ENCODE data around the gene TPP2. TPM values are rescaled to one million over a fixed set of nuclear protein-coding genes. Genes with fewer than 3 reads are reported as not detected.

The TPP2 gene
- total RNA-seq, 1 experiment from 2014 or later: 35.1 TPM

DNA sequence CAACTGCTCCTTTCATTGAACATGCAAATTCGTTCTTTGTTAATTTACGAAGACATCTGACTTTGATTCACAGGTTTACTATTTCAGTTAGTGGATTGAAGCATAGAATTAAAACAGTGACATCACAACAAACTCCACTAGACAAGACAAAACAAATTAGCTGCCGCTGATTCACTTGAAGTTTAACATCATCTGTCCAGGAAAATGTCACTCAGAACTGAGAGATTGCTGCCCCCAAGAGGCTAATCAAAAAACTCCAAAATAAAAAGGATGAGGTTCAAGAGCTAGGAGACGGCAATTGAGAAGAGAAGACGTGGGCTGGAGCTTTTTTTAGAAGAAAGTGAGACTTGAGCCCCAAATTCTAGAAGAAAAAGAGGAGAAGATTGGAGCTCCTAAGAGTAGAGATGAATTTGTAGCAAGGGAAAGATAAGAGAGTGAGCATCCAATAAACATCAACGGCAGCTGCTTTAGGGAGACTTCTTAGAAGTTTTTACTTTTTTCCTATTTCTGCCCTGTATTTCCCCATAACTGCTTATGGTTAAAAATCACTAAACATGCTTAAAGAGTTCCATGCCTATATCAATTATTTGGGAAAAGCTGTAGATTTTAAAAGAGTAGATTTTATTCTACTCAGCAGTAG lies 40.8 kb upstream of the TPP2 start:
- intact Hi-C loops (cut with micrococcal nuclease; ENCODE audit: unreplicated experiment): loop anchor here (1.0 to 5.0 kb wide), 2 partner anchors 415 to 1414 kb away; no protein-coding TSS in a partner anchor
- Histone ChIP-seq H4K20me1 (ENCODE audit: insufficient read depth) (no peaks in the 10 kb centered on the region), H3K9me2 (ENCODE audit: insufficient read depth) (no peaks in the 10 kb centered on the region), H2AFZ (no peak overlapping the region), H3K4me1 (replicated peaks; ENCODE audit: insufficient read depth) (no peaks in the 10 kb centered on the region), H3K4me2 (peak overlapping the region; percentile 3; the same call in 1 of the 2 replicates), H3K36me3 (ENCODE audit: low read depth) (no peaks in the 10 kb centered on the region), H3K27me3 (ENCODE audit: insufficient read depth, low read depth) (peaks cover 4% of the 10 kb centered on the region; the same call in 1 of the 2 replicates), H3F3A (ENCODE audit: insufficient read depth, low read depth) (no peaks in the 10 kb centered on the region; the same call in 1 of the 2 replicates), H3K79me2 (ENCODE audit: low read depth) (no peaks in the 10 kb centered on the region), H3K4me3 (no peak overlapping the region), H3K27ac (no peak overlapping the region), H3K9me3 (ENCODE audit: insufficient read depth, low read depth) (no peaks in the 10 kb centered on the region)
- no TSS peak for BruUV-seq (replicated peaks)
- DNase-seq: peak in 1 of 2 experiments; percentile 6
- ChIA-PET POLR2A (ENCODE audit: unreplicated experiment) (no interaction called here), CTCF (interaction anchor here (0.6 to 1.0 kb wide), 4 partner anchors 14 to 1429 kb away, joined by 3 to 5 read pairs (median 4); no protein-coding TSS in a partner anchor)
- TF ChIP-seq EZH2 (IDR thresholded peaks at IDR 0.05; ENCODE audit: low read depth): no peak
- TF ChIP-seq, protein P1, sequence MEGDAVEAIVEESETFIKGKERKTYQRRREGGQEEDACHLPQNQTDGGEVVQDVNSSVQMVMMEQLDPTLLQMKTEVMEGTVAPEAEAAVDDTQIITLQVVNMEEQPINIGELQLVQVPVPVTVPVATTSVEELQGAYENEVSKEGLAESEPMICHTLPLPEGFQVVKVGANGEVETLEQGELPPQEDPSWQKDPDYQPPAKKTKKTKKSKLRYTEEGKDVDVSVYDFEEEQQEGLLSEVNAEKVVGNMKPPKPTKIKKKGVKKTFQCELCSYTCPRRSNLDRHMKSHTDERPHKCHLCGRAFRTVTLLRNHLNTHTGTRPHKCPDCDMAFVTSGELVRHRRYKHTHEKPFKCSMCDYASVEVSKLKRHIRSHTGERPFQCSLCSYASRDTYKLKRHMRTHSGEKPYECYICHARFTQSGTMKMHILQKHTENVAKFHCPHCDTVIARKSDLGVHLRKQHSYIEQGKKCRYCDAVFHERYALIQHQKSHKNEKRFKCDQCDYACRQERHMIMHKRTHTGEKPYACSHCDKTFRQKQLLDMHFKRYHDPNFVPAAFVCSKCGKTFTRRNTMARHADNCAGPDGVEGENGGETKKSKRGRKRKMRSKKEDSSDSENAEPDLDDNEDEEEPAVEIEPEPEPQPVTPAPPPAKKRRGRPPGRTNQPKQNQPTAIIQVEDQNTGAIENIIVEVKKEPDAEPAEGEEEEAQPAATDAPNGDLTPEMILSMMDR (conservative IDR thresholded peaks at IDR 0.05): peak; percentile 73

DNA sequence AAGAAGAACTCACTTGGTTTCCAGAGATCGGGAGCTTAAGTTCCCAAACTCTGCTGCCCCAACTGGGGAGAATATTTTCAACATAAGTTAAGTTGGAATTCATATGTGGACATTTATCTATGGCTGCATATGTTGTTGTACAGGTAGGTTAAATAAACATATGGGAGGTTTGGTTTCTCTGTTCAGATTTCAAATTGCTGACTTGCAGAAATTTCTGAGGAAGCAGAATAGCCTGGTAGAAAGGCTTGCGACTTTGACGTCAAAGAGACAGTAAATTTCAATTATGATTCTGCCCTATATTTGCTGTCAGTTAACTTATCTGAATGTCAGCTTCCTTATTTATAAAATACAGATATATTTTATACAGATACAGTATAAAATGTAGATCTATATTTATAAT lies 40.0 kb upstream of the TPP2 start:
- Histone ChIP-seq H2AFZ (no peak overlapping the region), H3F3A (ENCODE audit: insufficient read depth, low read depth) (no peaks in the 10 kb centered on the region; the same call in 1 of the 2 replicates), H3K27me3 (ENCODE audit: insufficient read depth, low read depth) (peaks cover 4% of the 10 kb centered on the region; the same call in 1 of the 2 replicates), H3K4me2 (peak overlapping the region; percentile 3; the same call in 1 of the 2 replicates), H4K20me1 (ENCODE audit: insufficient read depth) (no peaks in the 10 kb centered on the region), H3K9me3 (ENCODE audit: insufficient read depth, low read depth) (no peaks in the 10 kb centered on the region), H3K79me2 (ENCODE audit: low read depth) (no peaks in the 10 kb centered on the region), H3K36me3 (ENCODE audit: low read depth) (no peaks in the 10 kb centered on the region), H3K9me2 (ENCODE audit: insufficient read depth) (no peaks in the 10 kb centered on the region), H3K4me1 (replicated peaks; ENCODE audit: insufficient read depth) (no peaks in the 10 kb centered on the region), H3K27ac (no peak overlapping the region), H3K4me3 (no peak overlapping the region)
- intact Hi-C loops (cut with micrococcal nuclease; ENCODE audit: unreplicated experiment): loop anchor here (1.0 to 5.0 kb wide), 2 partner anchors 416 to 1415 kb away; no protein-coding TSS in a partner anchor
- no peak for DNase-seq
- no TSS peak for BruUV-seq (replicated peaks)
- POLR2A ChIA-PET (ENCODE audit: unreplicated experiment): no interaction called here
- TF ChIP-seq, protein P1 (conservative IDR thresholded peaks at IDR 0.05): no peak
- TF ChIP-seq EZH2 (IDR thresholded peaks at IDR 0.05; ENCODE audit: low read depth): no peak
- CTCF ChIA-PET: no interaction called here

DNA sequence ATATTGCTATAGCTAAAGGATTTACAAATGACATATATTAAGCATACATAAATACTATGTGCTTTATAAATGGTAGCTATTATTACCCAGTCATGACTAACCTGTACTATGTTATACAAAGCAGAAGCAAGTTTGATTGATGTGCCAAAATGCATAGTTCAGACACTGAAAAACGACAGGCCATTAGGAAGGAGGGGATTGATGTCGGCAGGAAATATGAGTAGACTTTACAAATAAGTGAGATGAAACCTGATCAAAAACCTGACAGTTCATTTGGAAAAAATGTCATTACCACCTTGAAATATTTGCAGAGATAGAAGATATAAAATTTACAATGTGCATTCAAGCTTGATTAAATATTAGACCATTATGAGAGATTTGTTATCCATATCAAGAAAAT lies 38.8 kb upstream of the TPP2 start:
- H3K4me2 ChIP-seq: no peak overlapping the region
- no peak for DNase-seq
- H3K4me1 ChIP-seq (replicated peaks; ENCODE audit: insufficient read depth): no peaks in the 10 kb centered on the region
- no peaks in the 10 kb centered on the region for H4K20me1 ChIP-seq (ENCODE audit: insufficient read depth)
- no peak overlapping the region for H2AFZ ChIP-seq
- peaks cover 5% of the 10 kb centered on the region; the same call in 1 of the 2 replicates for H3K9me2 ChIP-seq (ENCODE audit: insufficient read depth)
- no peaks in the 10 kb centered on the region for H3K79me2 ChIP-seq (ENCODE audit: low read depth)
- intact Hi-C loops (cut with micrococcal nuclease; ENCODE audit: unreplicated experiment): loop anchor here (5.0 kb wide), 1 partner anchor 1416 kb away; no protein-coding TSS in a partner anchor
- peaks cover 8% of the 10 kb centered on the region for H3K27me3 ChIP-seq (ENCODE audit: insufficient read depth, low read depth)
- no peaks in the 10 kb centered on the region for H3K36me3 ChIP-seq (ENCODE audit: low read depth)
- ChIA-PET CTCF (no interaction called here), POLR2A (ENCODE audit: unreplicated experiment) (interaction anchor here (0.6 kb wide), 1 partner anchor 724 kb away, joined by 3 read pairs; no protein-coding TSS in a partner anchor)
- BruUV-seq (replicated peaks): no TSS peak
- no peaks in the 10 kb centered on the region; the same call in 1 of the 2 replicates for H3F3A ChIP-seq (ENCODE audit: insufficient read depth, low read depth)
- H3K4me3 ChIP-seq: no peak overlapping the region
- no peak overlapping the region for H3K27ac ChIP-seq
- TF ChIP-seq EZH2 (IDR thresholded peaks at IDR 0.05; ENCODE audit: low read depth): no peak
- TF ChIP-seq, protein P1 (conservative IDR thresholded peaks at IDR 0.05): no peak
- no peaks in the 10 kb centered on the region for H3K9me3 ChIP-seq (ENCODE audit: insufficient read depth, low read depth)
